BLaER1 treated with 17β-estradiol and CSF1 and Interleukin-3, amounts not matched to agents 10 nM and 100 nM (cell line): ENCODE data around the gene ASB16.
"Not testable (repeated sequence)": the region's sequence is repeated elsewhere in the genome, so short reads cannot be mapped to it uniquely, and the experiment has no call there.

Experiments used
- H3K27ac ChIP-seq, 11 experiments: shearing (Covaris generic); formaldehyde crosslinking; 2 replicates each; pipeline ENCODE4 v1.8.1; 2022
- H3K27me3 ChIP-seq, 11 experiments: shearing (Covaris generic); formaldehyde crosslinking; 2 replicates each; pipeline ENCODE4 v1.8.1; 2022
- H3K36me3 ChIP-seq, 11 experiments: shearing (Covaris generic); formaldehyde crosslinking; 2 replicates each; pipeline ENCODE4 v1.8.1; 2022
- H3K4me1 ChIP-seq, 10 experiments: shearing (Covaris generic); formaldehyde crosslinking; 2 replicates each; pipeline ENCODE4 v1.8.1; 2022
- H3K4me2 ChIP-seq, 11 experiments: shearing (Covaris generic); formaldehyde crosslinking; 2 replicates each; pipeline ENCODE4 v1.8.1; 2022
- H3K4me3 ChIP-seq, 10 experiments: shearing (Covaris generic); formaldehyde crosslinking; 2 replicates each; pipeline ENCODE4 v1.8.1; 2022
- H3K9ac ChIP-seq, 11 experiments: shearing (Covaris generic); formaldehyde crosslinking; 2 replicates each; pipeline ENCODE4 v1.8.1; 2022
- H3K9me3 ChIP-seq, 11 experiments: shearing (Covaris generic); formaldehyde crosslinking; replicated peaks in 1 of 11; 2 replicates each; pipeline ENCODE4 v1.8.1; 2022
- H4K20me1 ChIP-seq, 11 experiments: shearing (Covaris generic); formaldehyde crosslinking; 2 replicates each; pipeline ENCODE4 v1.8.1; 2022
- Cebpa-rat ChIP-seq, 11 experiments: shearing (Covaris generic); IDR thresholded peaks; 2 replicates each; pipeline ENCODE4 v1.8.1; 2022

ASB16 gene

DNA sequence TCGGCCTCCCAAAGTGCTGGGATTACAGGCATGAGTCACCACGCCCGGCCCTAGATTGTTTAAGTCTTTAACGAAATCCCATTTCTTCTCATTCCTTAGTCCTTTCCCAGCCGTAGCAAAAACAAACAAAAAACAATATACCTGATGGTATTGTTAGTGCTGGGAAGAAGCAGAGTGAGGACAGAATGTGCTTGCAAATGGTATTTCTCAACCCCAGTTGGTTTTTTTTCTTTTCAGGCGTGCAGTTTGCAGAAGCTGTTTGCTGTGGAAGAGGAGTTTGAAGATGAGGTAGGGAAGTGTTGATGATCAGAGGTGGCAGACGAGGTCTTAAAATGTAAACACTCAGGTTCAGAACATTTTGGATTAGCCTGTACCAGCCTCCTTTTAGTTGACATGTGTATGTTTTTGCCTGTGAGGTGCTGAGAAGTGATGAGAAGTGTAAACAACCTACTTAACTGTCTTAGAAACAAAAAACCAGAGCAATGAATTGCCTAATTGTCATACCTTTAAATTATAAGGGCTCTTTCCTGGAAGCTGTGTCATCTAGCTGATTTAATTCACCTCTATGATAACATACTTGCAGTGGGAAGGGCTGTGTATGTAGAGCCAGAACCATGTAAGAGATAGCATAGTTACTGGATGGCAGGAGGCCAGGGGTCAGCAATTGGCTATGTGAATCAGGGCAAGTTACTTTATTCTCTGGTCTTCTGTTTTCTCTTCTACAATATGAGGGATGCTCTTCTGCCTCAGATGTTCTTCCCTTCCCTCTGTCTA is 25.4 kb upstream of the ASB16 start:
- peaks cover 31 to 54% (median 43%) of the 10 kb centered on the region in 10 experiments for H3K4me1 ChIP-seq
- no peak overlapping the region for H3K4me3 ChIP-seq
- peaks cover 0 to 21% (median 7%) of the 10 kb centered on the region in 11 experiments; a peak in 8 of 22 replicates for H4K20me1 ChIP-seq
- no peak for TF ChIP-seq Cebpa-rat (IDR thresholded peaks at IDR 0.05)
- no peak overlapping the region for H3K4me2 ChIP-seq
- H3K27ac ChIP-seq = no peak overlapping the region
- H3K27me3 ChIP-seq = no peaks in the 10 kb centered on the region
- peaks cover 0 to 58% (median 54%) of the 10 kb centered on the region in 11 experiments; a peak in 18 of 22 replicates for H3K36me3 ChIP-seq
- H3K9ac ChIP-seq = 0 out of 22 replicates have a peak overlapping the region, but pooled peaks of 1 of the 11 experiments have one; percentile 26
- H3K9me3 ChIP-seq = no peaks in the 10 kb centered on the region

DNA sequence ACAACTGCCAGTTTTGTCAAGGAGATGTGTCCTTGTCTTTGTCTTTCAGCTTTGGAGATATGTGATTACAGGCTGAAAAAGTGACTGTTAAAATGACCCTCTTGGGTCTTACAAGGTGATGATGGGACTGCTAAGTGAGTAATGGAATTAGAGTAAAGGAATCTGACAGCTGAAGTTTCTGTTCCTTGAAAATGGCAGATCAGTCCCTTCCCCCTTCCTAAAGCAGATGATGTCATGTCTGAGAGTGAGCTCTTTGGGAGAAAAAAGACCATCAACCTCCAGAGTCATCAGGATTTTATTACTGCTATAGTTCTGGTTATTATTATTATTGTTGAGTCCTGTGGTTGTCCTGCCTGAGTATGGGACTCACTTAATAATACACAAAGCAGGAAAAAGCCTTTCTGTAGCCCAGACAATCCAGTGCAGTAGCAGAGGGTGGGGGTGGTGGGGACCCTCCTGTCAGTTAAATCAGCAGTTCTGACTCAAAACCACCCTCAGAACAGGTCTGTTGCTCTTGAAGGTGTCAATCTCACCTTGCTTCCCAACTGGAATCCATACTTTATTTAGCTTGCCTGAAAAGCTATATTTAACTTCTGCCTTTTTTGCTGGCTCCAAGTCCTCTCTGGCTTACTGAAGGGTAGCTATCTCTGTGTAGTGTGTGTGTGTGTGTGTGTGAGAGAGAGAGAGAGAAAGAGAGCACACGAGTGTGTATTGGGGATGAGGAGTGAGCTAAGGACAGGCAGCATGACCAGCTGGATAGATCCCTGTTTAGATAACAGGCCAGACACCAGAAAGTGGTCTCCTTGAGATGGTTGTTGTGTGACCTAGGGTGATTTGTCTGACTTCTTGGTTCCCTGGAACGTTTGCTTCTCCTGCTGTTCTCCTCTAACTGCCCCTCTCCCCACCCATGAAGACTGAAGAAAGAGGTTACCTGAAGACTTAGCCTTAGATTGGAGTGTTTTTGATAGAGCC is 23.8 kb upstream of the ASB16 start:
- Histone ChIP-seq H3K9ac (no peak overlapping the region), H3K4me2 (peak overlapping the region in 3 of 11 experiments; percentile 31 to 43 (median 36); a peak in 5 of 22 replicates), H4K20me1 (peaks cover 0 to 29% (median 8%) of the 10 kb centered on the region in 11 experiments; a peak in 10 of 22 replicates), H3K36me3 (peaks cover 0 to 73% (median 66%) of the 10 kb centered on the region in 11 experiments; a peak in 18 of 22 replicates), H3K9me3 (no peaks in the 10 kb centered on the region), H3K27ac (peak overlapping the region in 1 of 11 experiments; percentile 17; a peak in 1 of 22 replicates), H3K4me1 (peaks cover 26 to 56% (median 47%) of the 10 kb centered on the region in 10 experiments), H3K27me3 (no peaks in the 10 kb centered on the region), H3K4me3 (no peak overlapping the region)
- TF ChIP-seq Cebpa-rat (IDR thresholded peaks at IDR 0.05) = no peak

DNA sequence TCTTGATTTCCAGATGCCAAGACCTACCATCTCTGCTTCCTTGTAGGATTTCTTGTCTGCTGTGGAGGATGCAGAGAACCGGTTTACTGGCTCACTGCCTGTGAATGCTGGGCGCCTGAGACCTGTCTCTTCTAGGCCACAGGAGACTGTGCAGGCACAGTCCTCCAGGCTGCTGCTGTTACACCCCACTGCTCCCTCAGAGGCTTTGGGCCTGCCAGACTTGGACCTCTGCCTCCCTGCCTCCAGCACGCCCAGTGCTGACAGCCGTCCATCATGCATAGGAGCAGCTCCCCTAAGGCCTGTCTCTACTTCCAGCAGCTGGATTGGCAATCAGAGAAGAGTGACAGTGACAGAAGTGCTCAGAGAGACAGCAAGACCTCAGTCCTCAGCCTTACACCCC is 22.7 kb upstream of the ASB16 start:
- peaks cover 22 to 48% (median 42%) of the 10 kb centered on the region in 10 experiments for H3K4me1 ChIP-seq
- H3K36me3 ChIP-seq = peaks cover 0 to 84% (median 74%) of the 10 kb centered on the region in 11 experiments; a peak in 19 of 22 replicates
- no peaks in the 10 kb centered on the region for H3K27me3 ChIP-seq
- H3K27ac ChIP-seq = peak overlapping the region in 1 of 11 experiments; percentile 22; a peak in 3 of 22 replicates
- no peak overlapping the region for H3K4me2 ChIP-seq
- no peak for TF ChIP-seq Cebpa-rat (IDR thresholded peaks at IDR 0.05)
- H3K9ac ChIP-seq = no peak overlapping the region
- peaks cover 0 to 29% (median 8%) of the 10 kb centered on the region in 11 experiments; a peak in 10 of 22 replicates for H4K20me1 ChIP-seq
- H3K9me3 ChIP-seq = no peaks in the 10 kb centered on the region
- no peak overlapping the region for H3K4me3 ChIP-seq

DNA sequence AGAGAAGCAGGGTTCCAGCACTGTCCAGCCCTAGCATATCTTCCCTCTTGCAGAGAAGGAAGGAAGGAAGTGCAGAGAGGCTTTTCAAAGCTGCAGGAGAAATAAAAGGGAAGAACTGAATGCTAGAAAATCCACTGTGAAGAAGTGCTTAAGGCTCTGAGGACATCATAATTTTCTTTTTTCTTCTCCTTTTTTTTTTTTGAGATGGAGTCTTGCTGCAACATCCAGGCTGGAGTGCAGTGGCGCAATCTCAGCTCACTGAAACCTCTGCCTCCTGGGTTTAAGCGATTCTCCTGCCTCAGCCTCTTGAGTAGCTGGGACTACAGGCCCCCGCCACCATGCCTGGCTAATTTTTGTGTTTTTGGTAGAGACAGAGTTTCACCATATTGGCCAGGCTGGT is 21.4 kb upstream of the ASB16 start:
- Histone ChIP-seq H3K4me2 (peak overlapping the region; percentile 20 to 67 (median 42); a peak in 18 of 22 replicates), H3K4me1 (peaks cover 13 to 44% (median 31%) of the 10 kb centered on the region in 10 experiments; a peak in 19 of 20 replicates), H3K27ac (peak overlapping the region in 8 of 11 experiments; percentile 0 to 32 (median 10); a peak in 6 of 22 replicates), H3K36me3 (peaks cover 0 to 95% (median 84%) of the 10 kb centered on the region in 11 experiments; a peak in 19 of 22 replicates), H4K20me1 (peaks cover 0 to 29% (median 8%) of the 10 kb centered on the region in 11 experiments; a peak in 10 of 22 replicates), H3K9ac (peak overlapping the region in 7 of 11 experiments; percentile 15 to 42 (median 26); a peak in 7 of 22 replicates)
- not testable (repeated sequence) for H3K4me3 ChIP-seq, H3K9me3 ChIP-seq, H3K27me3 ChIP-seq
- TF ChIP-seq Cebpa-rat (IDR thresholded peaks at IDR 0.05) = peak in 2 of 11 experiments; percentile 22 to 25; a peak in 1 of 22 replicates

DNA sequence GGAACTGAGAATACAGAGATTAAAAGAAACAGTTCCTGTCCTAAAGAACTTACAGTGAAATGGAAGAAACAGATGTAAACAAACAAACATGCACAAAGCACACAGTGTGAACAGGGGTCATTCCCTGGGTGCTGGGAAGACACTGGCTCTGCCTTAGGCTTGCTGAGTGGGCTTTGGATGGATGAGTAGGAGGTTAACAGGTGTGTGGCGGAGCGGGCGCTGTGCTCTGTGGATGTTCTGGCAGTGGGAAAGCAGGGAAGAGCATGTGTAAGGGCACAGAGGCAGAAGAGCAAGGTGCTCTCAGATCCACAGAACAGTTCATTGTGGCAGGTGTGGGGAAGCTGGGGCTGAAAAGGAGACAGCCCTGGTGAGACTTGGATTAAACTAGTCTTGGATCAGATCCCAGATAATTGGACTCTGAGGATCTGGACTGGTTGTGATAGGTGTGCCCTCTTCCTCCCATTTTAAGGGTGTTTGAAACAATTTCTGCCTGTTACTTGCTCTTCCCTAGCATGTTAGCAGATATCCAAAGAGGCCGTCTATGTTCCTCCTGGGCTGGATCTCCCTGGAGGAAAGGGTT is 20.7 kb upstream of the ASB16 start:
- H3K4me1 ChIP-seq = peaks cover 13 to 44% (median 31%) of the 10 kb centered on the region in 10 experiments; a peak in 19 of 20 replicates
- no peak for TF ChIP-seq Cebpa-rat (IDR thresholded peaks at IDR 0.05)
- peak overlapping the region in 4 of 11 experiments; percentile 0 to 32 (median 9); a peak in 2 of 22 replicates for H3K27ac ChIP-seq
- no peaks in the 10 kb centered on the region for H3K27me3 ChIP-seq
- peaks cover 0 to 99% (median 90%) of the 10 kb centered on the region in 11 experiments; a peak in 19 of 22 replicates for H3K36me3 ChIP-seq
- peak overlapping the region in 8 of 11 experiments; percentile 22 to 67 (median 44); a peak in 15 of 22 replicates for H3K4me2 ChIP-seq
- H4K20me1 ChIP-seq = peaks cover 0 to 29% (median 8%) of the 10 kb centered on the region in 11 experiments; a peak in 10 of 22 replicates
- no peak overlapping the region for H3K4me3 ChIP-seq
- peak overlapping the region in 5 of 11 experiments; percentile 15 to 42 (median 25); a peak in 3 of 22 replicates for H3K9ac ChIP-seq
- no peaks in the 10 kb centered on the region for H3K9me3 ChIP-seq

DNA sequence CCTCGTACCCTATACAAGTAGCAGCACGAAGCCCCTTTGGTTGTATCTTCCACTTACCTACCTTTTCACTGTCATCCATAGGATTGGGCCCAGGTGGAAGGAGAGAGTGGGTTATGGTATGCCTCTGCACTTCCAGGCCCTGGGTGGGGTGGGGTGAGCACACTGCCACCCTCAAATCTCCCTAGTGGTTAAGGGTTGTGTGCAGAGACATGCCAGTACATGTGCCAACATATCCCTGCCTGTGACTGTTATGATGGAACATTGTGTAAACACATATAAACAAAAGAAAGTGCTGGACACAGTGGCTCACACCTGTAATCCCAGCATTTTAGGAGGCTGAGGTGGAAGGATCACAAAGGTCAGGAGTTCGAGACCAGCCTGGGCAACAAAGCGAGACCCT is 17.6 kb upstream of the ASB16 start:
- Histone ChIP-seq H3K36me3 (peaks cover 0 to 99% (median 91%) of the 10 kb centered on the region in 11 experiments; a peak in 19 of 22 replicates), H3K4me2 (no peak overlapping the region), H3K9me3 (no peaks in the 10 kb centered on the region), H3K4me1 (peaks cover 18 to 39% (median 32%) of the 10 kb centered on the region in 10 experiments), H4K20me1 (peaks cover 0 to 29% (median 8%) of the 10 kb centered on the region in 11 experiments; a peak in 10 of 22 replicates), H3K4me3 (no peak overlapping the region), H3K27me3 (no peaks in the 10 kb centered on the region), H3K27ac (peak overlapping the region in 1 of 11 experiments; percentile 36; a peak in 2 of 22 replicates), H3K9ac (no peak overlapping the region)
- no peak for TF ChIP-seq Cebpa-rat (IDR thresholded peaks at IDR 0.05)

DNA sequence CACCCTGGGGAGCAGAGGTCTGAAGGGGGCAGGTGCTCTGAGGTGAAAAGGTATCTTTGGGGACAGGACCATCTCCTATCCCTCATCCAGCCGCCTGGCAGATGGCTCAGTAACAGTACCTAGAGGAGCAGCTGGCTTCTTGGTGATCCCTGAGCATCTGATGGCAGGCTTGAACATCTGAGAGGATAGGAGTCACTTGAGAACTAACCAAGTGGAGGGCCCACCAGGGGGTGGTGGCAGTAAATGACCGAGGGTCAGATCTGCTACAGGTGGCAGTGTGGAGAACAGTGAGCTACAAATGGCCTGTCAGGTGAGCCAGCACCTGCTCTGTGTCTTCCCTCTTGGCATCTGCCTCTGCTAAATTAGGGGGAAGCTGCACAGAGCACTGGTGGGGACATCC is 15.0 kb upstream of the ASB16 start:
- no peak overlapping the region for H3K27ac ChIP-seq
- H3K9me3 ChIP-seq = no peaks in the 10 kb centered on the region
- H3K4me3 ChIP-seq = no peak overlapping the region
- TF ChIP-seq Cebpa-rat (IDR thresholded peaks at IDR 0.05) = no peak
- peaks cover 0 to 86% (median 72%) of the 10 kb centered on the region in 11 experiments; a peak in 19 of 22 replicates for H3K36me3 ChIP-seq
- H3K27me3 ChIP-seq = no peaks in the 10 kb centered on the region
- no peak overlapping the region for H3K4me2 ChIP-seq
- peaks cover 0 to 8% (median 0%) of the 10 kb centered on the region in 11 experiments; a peak in 4 of 22 replicates for H4K20me1 ChIP-seq
- H3K4me1 ChIP-seq = peaks cover 31 to 43% (median 37%) of the 10 kb centered on the region in 10 experiments
- H3K9ac ChIP-seq = no peak overlapping the region
